Adipose tissue (tissue), 3 donors: ENCODE measurements around the gene CMBL. TPM values are rescaled to one million over a fixed set of nuclear protein-coding genes. Genes with fewer than 3 reads are reported as not detected.
A peak's percentile ranks its signal among the peaks of the same experiment; 100 is the strongest.
"Not testable (repeated sequence)": the region's sequence is repeated elsewhere in the genome, so short reads cannot be mapped to it uniquely, and the experiment has no call there.

ENCODE experiments used
- H3K27ac ChIP-seq: one replicate; pipeline ENCODE4 v1.5.1; 2013; ENCODE audit warnings: low read depth, low read length
- WGBS, 3 donors: extraction: QIAGEN DNeasy Blood & Tissue Kit; methylation state at CpG; one replicate each; pipeline ENCODE4 v1.1.7; 2013; 5-methylcytosine and 5-hydroxymethylcytosine counted together
- polyA plus RNA-seq, 3 donors: library from polyadenylated mRNA; stranded (reverse); fragments of 200-250 nt; gene quantifications; one replicate each; pipeline ENCODE4 v1.2.3, GENCODE V29; 2013
- donor health status: healthy with polysubstance abuse.
- donor health status: Bipolar disorder and iron deficiency.
- donor health status: healthy.

The CMBL gene
- polyA plus RNA-seq, 3 donors, result 14.3 to 28.5 (median 25.6) TPM

- WGBS, 3 donors, result 59 to 72% (median 62%) methylated on average over 6 of the region's 6 CpGs
- H3K27ac ChIP-seq, result not testable (repeated sequence)
Measured at GRCh38 chr5:10272875-10273209, 34.9 kb downstream of the CMBL start.

- H3K27ac ChIP-seq, result no peak overlapping the region
- 70 to 84% (median 74%) methylated on average over 9 of the region's 9 CpGs for WGBS, 3 donors
Measured at GRCh38 chr5:10272053-10272874, 35.4 kb downstream of the CMBL start.

- WGBS, 3 donors, result 96 to 97% (median 96%) methylated on average over 10 of the region's 10 CpGs
- H3K27ac ChIP-seq, result no peak overlapping the region
Measured at GRCh38 chr5:10268100-10268499, 39.6 kb downstream of the CMBL start.

- no peak overlapping the region for H3K27ac ChIP-seq
- WGBS, 3 donors, result 77 to 87% (median 84%) methylated on average over 4 of the region's 4 CpGs
Measured at GRCh38 chr5:10266839-10267238, 40.9 kb downstream of the CMBL start.

DNA sequence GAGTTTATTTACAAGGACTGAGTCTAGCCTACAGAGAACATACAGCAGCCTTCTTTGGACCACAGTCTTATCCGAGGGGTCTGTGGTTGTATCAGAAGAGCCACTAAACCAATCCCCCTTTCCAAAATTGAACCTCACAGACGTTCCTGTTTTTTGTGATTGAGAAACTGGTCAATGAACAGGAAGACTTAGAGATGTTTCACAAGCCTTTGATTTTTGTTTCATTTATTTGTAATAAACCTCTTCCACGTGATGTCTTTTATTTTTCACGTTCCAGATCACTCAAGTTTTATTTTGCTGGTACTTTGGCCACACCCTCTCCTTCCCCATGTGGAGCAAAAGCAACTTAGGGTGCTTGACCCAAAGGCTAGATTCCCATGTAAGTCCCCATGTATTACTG lies 41.6 kb downstream of the CMBL start:
- no peak overlapping the region for H3K27ac ChIP-seq
- WGBS, 3 donors, result 41 to 71% (median 50%) methylated on average over 4 of the region's 4 CpGs

- H3K27ac ChIP-seq, result no peak overlapping the region
- WGBS, 3 donors, result 62 to 69% (median 63%) methylated on average over 6 of the region's 6 CpGs
Measured at GRCh38 chr5:10265245-10266109, 42.2 kb downstream of the CMBL start.

DNA sequence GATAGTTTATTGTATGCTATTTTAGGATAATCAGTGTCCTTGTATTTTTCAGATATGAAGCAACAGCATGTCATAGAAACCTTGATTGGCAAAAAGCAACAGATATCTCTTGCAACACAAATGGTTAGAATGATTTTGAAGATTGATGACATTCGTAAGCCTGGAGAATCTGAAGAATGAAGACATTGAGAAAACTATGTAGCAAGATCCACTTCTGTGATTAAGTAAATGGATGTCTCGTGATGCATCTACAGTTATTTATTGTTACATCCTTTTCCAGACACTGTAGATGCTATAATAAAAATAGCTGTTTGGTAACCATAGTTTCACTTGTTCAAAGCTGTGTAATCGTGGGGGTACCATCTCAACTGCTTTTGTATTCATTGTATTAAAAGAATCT lies 43.1 kb downstream of the CMBL start:
- H3K27ac ChIP-seq, result no peak overlapping the region
- 47 to 85% (median 56%) methylated on average over 3 of the region's 3 CpGs for WGBS, 3 donors

GRCh38 chr5:10262995-10263394 lies 44.7 kb downstream of the CMBL start:
- WGBS, 3 donors, result 94 to 96% (median 95%) methylated on average over 11 of the region's 11 CpGs
- H3K27ac ChIP-seq, result no peak overlapping the region

DNA sequence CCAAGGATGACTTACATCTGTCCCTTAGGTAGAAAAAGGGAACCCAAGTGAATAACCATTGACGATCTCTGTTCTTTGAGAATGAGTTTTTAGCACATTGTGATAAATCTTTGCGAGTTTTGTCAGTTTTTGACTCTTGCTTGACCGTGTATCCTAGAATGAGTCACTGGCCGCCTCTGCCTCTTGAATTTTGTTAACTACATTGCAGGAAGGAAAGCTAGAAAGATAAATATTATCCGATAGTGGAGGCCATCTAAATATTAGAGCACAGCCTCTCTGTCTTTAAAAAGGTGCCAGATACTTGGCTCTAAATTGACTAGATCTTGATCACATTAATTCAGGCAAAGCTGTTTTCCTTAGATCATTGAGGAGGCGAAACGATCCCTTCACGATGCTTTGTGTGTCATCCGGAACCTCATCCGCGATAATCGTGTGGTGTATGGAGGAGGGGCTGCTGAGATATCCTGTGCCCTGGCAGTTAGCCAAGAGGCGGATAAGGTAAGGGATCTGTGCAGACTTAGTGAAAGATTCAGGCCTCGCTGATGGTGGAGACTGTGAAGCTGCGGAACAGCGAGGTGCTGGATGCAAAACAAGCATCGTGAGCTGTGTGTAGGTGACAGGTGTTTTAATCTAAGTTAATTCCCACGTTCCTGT lies 45.5 kb downstream of the CMBL start:
- 63 to 77% (median 76%) methylated on average over 18 of the region's 18 CpGs for WGBS, 3 donors
- H3K27ac ChIP-seq, result no peak overlapping the region

- WGBS, 3 donors, result 79 to 86% (median 84%) methylated on average over 9 of the region's 9 CpGs
- no peak overlapping the region for H3K27ac ChIP-seq
Measured at GRCh38 chr5:10261065-10261464, 46.6 kb downstream of the CMBL start.

- H3K27ac ChIP-seq, result no peak overlapping the region
- 89 to 92% (median 91%) methylated on average over 5 of the region's 5 CpGs for WGBS, 3 donors
Measured at GRCh38 chr5:10259899-10260298, 47.8 kb downstream of the CMBL start.

DNA sequence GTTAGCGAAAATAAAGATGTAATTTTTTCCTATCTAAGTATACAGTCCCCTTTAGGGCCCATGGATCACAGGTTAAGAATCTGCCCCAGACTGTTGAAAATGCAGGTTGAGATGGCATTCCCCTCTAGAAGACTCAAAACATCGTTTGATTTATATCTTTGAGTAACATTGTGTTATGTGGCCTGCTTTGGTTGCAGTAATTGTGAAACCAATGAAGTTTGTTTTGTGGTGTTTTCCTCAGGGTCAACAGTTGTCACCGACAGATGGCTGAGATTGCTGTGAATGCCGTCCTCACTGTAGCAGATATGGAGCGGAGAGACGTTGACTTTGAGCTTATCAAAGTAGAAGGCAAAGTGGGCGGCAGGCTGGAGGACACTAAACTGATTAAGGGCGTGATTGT lies 49.8 kb downstream of the CMBL start:
- 64 to 81% (median 76%) methylated on average over 8 of the region's 8 CpGs for WGBS, 3 donors
- H3K27ac ChIP-seq, result no peak overlapping the region

GRCh38 chr5:10254686-10255085 lies 53.0 kb downstream of the CMBL start:
- 27 to 57% (median 27%) methylated on average over 2 of the region's 2 CpGs for WGBS, 3 donors

GRCh38 chr5:10253390-10253789 lies 54.3 kb downstream of the CMBL start:
- WGBS, 3 donors, result 88 to 94% (median 89%) methylated on average over 3 of the region's 3 CpGs
- no peak overlapping the region for H3K27ac ChIP-seq

More at GRCh38 chr5:10254686-10255085, 53.0 kb downstream of the CMBL start:
- no peak overlapping the region for H3K27ac ChIP-seq

DNA sequence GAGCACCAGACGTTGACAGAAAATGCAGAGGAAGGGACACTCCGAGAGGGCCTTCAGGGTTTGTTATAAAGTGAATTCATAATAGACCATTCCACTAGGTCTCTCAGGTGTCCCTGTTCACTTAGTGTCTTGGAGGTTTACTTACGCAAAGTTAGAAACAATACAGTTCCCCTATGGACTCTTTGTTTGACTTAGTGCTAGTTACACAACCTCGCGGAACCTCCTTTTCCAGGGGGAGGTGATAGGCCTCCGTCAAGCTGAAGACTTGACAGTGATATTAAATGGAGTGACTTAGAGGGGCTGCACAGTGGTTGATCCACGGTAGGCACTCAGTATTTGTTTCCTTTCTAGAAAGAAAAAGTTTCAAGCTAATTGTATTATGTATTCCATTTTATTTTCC lies 56.3 kb downstream of the CMBL start:
- no peak overlapping the region for H3K27ac ChIP-seq
- WGBS, 3 donors, result 28 to 32% (median 28%) methylated on average over 7 of the region's 7 CpGs

GRCh38 chr5:10250806-10251276 lies 56.9 kb downstream of the CMBL start:
- WGBS, 3 donors, result 0 to 1% (median 0%) methylated on average over 21 of the region's 21 CpGs
- H3K27ac ChIP-seq, result no peak overlapping the region

DNA sequence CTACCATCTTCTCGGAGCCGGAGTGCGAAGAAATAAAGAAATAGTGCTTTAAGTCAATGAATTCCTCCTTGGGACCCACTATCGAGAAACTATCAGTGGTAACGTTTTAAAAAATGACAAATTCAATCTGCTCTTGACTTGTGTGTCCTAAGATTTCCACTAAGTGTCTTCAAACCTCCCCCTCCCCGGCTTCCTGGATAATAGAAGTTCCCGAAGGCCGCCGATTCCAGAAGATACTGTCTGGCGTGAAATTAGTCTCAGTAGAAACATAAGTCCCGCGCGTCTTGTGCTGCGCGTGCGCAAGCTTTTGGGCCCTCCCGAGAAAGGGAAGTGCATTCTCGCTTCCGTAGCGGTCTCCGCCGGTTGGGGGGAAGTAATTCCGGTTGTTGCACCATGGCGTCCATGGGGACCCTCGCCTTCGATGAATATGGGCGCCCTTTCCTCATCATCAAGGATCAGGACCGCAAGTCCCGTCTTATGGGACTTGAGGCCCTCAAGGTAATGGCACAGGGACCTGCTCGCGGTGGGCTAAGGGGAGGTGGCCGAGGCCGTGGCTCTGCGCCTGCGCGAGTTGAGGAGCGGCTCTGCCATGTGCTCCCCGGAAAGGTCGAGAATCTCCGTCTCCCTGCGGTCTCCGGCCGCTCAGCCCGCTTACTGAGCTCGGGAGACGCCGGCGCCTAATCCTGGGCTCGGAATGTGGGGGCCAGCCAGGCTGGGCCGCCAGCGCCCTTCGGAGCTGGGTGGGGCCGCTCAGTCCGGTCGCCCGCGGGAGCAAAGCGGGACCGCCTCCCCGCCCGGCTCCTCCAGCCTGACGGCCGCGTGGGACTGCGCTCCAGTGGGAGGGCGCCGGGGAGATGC lies 57.5 kb downstream of the CMBL start, which contains the start of gene CCT5:
CCT5 (plus strand) TSS at position 333 of the 858 bp plus-strand sequence; CDS start at position 394, 61 bp downstream.
- 0% methylated on average over 66 to 67 of the region's 67 CpGs for WGBS, 3 donors

More for the DNA sequence above, 57.5 kb downstream of the CMBL start, which contains the start of gene CCT5:
- H3K27ac ChIP-seq, result peak within 1 kb of the TSS; percentile 71
